Measurements from ENCODE around the gene OR10C1. TPM values are rescaled to one million over a fixed set of nuclear protein-coding genes. Genes with fewer than 3 reads are reported as not detected.
"Not testable (repeated sequence)": the region's sequence is repeated elsewhere in the genome, so short reads cannot be mapped to it uniquely, and the experiment has no call there.

Gene OR10C1
- total RNA-seq, 1 experiment from 2014 or later, result not detected

- intact Hi-C loops (cut with micrococcal nuclease), result no loop called here
- Histone ChIP-seq H4K20me1 (ENCODE audit: insufficient read depth) (no peaks in the 10 kb centered on the region), H3K79me2 (ENCODE audit: insufficient read depth, low read length) (no peaks in the 10 kb centered on the region), H3K4me1 (ENCODE audit: control insufficient read depth in 1 of 2, insufficient read depth in 2 of 2, low read length in 2 of 2) (no peaks in the 10 kb centered on the region), H3K4me3 (replicated peaks in 1 of 2; ENCODE audit: low read depth in 1 of 2, low read length in 2 of 2) (no peak overlapping the region), H3K9me2 (ENCODE audit: insufficient read depth) (no peaks in the 10 kb centered on the region), H3K9me3 (ENCODE audit: control insufficient read depth in 1 of 2, insufficient read depth in 1 of 2, low read depth in 1 of 2, low read length in 2 of 2) (no peaks in the 10 kb centered on the region), H3K4me2 (ENCODE audit: low read length) (no peak overlapping the region), H2AFZ (ENCODE audit: low read depth, low read length, poor library complexity, severe bottlenecking) (no peak overlapping the region), H3K9ac (ENCODE audit: low read length) (no peak overlapping the region), H3K27me3 (ENCODE audit: insufficient read depth, low read length) (peaks cover 7% of the 10 kb centered on the region; the same call in 1 of the 2 replicates), H3K27ac (ENCODE audit: low read depth, low read length) (no peak overlapping the region), H3K36me3 (ENCODE audit: control insufficient read depth in 1 of 2, insufficient read depth in 2 of 2, low read length in 2 of 2) (no peaks in the 10 kb centered on the region)
- ChIA-PET CTCF (no interaction called here), POLR2A (no interaction called here), RAD21 (ENCODE audit: low non-redundant PET in 1 of 2, low total read pairs in 2 of 2, uncharacterized antibody in 2 of 2, unreplicated experiment in 2 of 2) (no interaction called here)
- BruUV-seq (replicated peaks), result no TSS peak
- TF ChIP-seq POLR2AphosphoS5 (IDR thresholded peaks at IDR 0.05; ENCODE audit: low read depth, low read length) (no peak), RAD21 (IDR thresholded peaks at IDR 0.05; ENCODE audit: low read depth) (peak; percentile 14; the same call in 1 of the 2 replicates), MAX (IDR thresholded peaks at IDR 0.05) (no peak), FOSL1 (IDR thresholded peaks at IDR 0.05; ENCODE audit: low read depth) (no peak)
- TF ChIP-seq, protein P1, sequence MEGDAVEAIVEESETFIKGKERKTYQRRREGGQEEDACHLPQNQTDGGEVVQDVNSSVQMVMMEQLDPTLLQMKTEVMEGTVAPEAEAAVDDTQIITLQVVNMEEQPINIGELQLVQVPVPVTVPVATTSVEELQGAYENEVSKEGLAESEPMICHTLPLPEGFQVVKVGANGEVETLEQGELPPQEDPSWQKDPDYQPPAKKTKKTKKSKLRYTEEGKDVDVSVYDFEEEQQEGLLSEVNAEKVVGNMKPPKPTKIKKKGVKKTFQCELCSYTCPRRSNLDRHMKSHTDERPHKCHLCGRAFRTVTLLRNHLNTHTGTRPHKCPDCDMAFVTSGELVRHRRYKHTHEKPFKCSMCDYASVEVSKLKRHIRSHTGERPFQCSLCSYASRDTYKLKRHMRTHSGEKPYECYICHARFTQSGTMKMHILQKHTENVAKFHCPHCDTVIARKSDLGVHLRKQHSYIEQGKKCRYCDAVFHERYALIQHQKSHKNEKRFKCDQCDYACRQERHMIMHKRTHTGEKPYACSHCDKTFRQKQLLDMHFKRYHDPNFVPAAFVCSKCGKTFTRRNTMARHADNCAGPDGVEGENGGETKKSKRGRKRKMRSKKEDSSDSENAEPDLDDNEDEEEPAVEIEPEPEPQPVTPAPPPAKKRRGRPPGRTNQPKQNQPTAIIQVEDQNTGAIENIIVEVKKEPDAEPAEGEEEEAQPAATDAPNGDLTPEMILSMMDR (IDR thresholded peaks at IDR 0.05 in 2 of 3, conservative IDR thresholded peaks at IDR 0.05 in 1 of 3; ENCODE audit: borderline replicate concordance in 1 of 3, insufficient read depth in 1 of 3, low read depth in 2 of 3, low read length in 2 of 3), result no peak
- ATAC-seq (no peak; the same call in 1 of the 2 replicates), DNase-seq (ENCODE audit: low read depth, low spot score) (no peak)
Measured at GRCh38 chr6:29426654-29427053, 12.5 kb upstream of the OR10C1 start.

- ATAC-seq; H4K20me1 ChIP-seq (ENCODE audit: insufficient read depth); POLR2A ChIA-PET; H3K9ac ChIP-seq (ENCODE audit: low read length); H3K27me3 ChIP-seq (ENCODE audit: insufficient read depth, low read length); RAD21 ChIA-PET (ENCODE audit: low non-redundant PET in 1 of 2, low total read pairs in 2 of 2, uncharacterized antibody in 2 of 2, unreplicated experiment in 2 of 2); DNase-seq (ENCODE audit: low read depth, low spot score); intact Hi-C loops (cut with micrococcal nuclease); H2AFZ ChIP-seq (ENCODE audit: low read depth, low read length, poor library complexity, severe bottlenecking); CTCF ChIA-PET; BruUV-seq (replicated peaks); H3K36me3 ChIP-seq (ENCODE audit: control insufficient read depth in 1 of 2, insufficient read depth in 2 of 2, low read length in 2 of 2); H3K4me3 ChIP-seq (replicated peaks in 1 of 2; ENCODE audit: low read depth in 1 of 2, low read length in 2 of 2); H3K4me1 ChIP-seq (ENCODE audit: control insufficient read depth in 1 of 2, insufficient read depth in 2 of 2, low read length in 2 of 2); H3K9me3 ChIP-seq (ENCODE audit: control insufficient read depth in 1 of 2, insufficient read depth in 1 of 2, low read depth in 1 of 2, low read length in 2 of 2); H3K4me2 ChIP-seq (ENCODE audit: low read length); H3K79me2 ChIP-seq (ENCODE audit: insufficient read depth, low read length); H3K9me2 ChIP-seq (ENCODE audit: insufficient read depth); H3K27ac ChIP-seq (ENCODE audit: low read depth, low read length): not testable (repeated sequence)
Measured at GRCh38 chr6:29436730-29437129, 2.4 kb upstream of the OR10C1 start.
